GM19035 (cell line): ENCODE measurements around the gene MBNL2.

Experiments used
- ATAC-seq: cut with Tn5 transposase; IDR thresholded peaks from one replicate; pipeline ENCODE4 v1.9.1; 2021; ENCODE audit not compliant: unreplicated experiment

MBNL2 gene

DNA sequence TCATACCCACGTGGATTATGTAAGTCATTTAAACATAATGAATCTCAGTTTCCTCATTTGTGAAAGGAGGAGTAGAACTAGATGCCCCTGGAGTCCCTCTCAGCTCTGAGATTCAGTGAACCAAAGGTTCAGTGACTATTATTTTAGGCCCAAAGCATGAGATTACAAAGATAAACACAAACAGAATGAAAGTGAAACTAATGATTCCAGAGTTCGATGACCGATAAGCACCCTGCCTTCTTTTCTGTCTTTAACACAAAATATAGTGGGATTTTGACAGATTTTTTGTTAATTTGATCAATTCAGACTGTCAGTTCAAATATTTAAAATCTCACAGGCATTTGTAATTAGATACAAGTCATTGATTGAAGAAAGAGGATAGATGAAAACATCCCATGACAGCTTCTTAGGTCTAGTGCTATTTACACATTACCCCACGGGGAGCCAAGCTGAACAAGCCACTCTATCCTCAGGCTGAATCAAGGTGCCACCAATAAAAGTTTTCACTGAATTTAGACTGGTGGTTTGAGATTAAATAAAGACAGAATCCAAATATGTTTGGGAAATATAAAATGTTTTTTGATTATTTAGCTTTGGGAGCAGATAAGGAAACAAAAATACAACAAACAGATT, 147.2 kb downstream of the MBNL2 start:
- ATAC-seq: peak; percentile 81

- ATAC-seq: no peak
Measured at GRCh38 chr13:97371486-97372109, 149.5 kb downstream of the MBNL2 start.

GRCh38 chr13:97372936-97373335, 150.8 kb downstream of the MBNL2 start:
- no peak for ATAC-seq

GRCh38 chr13:97373787-97374186, 151.7 kb downstream of the MBNL2 start:
- ATAC-seq: no peak

DNA sequence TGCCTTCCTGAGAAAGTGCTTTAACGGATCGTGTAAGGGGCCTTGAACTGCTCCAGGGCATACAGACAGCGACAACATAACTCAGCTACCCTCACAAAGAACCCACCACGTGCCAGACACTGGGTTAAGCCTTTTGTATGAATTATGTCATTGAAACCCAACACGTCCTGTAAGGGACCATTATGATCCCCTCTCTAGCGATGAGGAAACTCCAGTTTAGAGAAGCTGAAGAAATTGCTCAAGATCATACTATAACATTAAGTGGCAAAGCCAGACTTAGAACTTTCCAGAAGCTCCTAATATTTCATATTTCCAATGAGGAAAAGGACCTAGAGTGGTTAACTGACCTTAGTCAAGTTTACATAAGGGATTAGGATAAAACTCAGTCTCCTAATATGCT, 154.8 kb downstream of the MBNL2 start:
- no peak for ATAC-seq

DNA sequence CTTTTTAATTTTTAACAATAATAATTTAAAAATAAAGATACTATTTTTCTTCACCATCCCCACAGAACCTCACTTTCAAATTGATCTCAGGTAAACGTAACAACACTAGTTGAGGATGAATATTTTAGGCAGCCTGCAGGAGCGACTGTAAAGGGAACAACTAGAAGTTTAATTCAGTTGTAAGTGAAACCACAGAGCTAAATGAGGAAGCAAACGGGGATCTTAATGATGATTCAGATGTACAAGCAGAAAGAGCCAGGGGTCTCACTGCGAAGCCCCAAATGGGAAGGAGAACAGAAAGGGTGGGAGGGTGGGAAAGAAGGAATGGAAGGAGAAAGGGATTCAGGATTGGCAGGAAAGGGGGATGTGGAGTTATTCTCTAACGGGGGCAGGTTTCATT, 157.3 kb downstream of the MBNL2 start:
- ATAC-seq: no peak

GRCh38 chr13:97380696-97381095, 158.6 kb downstream of the MBNL2 start:
- no peak for ATAC-seq

- no peak for ATAC-seq
Measured at GRCh38 chr13:97381189-97381588, 159.1 kb downstream of the MBNL2 start.

DNA sequence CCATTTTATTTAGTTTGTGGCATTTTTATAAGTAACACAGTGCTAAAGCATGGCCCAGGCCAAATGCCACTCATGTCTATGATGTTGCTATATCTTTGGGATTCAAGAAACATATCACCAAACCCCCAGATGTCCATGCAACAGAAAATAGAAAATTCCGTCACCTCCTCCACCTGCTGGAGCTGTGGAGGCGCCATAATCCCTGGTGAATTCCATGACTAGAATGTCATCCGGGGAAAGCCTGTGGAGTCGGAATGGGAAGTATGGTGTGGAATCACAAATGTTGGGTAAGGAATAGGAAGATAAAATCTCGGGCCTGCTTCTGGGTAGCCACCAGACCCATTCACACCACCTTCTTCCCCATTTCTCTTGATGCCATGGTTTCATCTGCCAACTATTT, 160.1 kb downstream of the MBNL2 start:
- ATAC-seq: no peak

DNA sequence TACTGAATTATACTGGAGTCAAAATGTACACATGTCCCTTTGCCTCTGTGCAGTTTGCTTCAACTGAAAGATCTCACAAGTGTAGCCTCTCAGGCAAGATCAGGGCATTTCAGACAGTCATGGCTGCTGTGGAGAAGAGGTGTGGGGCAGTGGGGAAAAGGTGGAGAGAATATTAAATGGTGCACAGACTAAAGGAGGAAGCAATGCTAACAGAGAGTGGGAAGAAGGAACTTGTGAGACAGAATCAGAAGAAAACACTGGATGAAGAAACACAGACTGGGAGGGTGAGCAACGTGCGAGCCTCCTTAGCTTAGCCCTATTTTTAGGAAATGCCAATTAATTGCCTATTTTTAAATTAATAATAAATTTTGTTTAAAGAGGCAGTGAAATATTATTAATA, 162.2 kb downstream of the MBNL2 start:
- no peak for ATAC-seq

- ATAC-seq: no peak
Measured at GRCh38 chr13:97385146-97385545, 163.0 kb downstream of the MBNL2 start.

DNA sequence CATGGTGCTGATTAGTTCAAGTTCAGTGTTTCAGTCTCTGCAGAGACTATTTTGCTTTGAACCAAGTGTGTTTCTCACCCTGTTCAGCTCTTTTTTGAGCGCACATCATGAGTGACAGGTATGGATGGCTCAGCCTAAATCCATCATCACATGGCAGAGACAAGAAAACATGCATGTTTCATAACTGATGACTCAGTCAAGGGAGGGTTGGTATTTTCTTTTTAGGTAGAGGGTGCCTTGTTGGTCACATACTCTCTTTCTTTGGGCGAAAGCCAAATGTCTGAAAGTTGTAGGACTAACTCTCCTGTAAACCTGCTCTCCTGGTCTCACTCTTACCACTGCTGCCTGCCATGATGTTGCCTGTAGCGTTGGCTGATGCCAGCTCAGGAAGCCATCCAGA, 163.7 kb downstream of the MBNL2 start:
- ATAC-seq: no peak

- no peak for ATAC-seq
Measured at GRCh38 chr13:97386801-97387484, 164.8 kb downstream of the MBNL2 start.

DNA sequence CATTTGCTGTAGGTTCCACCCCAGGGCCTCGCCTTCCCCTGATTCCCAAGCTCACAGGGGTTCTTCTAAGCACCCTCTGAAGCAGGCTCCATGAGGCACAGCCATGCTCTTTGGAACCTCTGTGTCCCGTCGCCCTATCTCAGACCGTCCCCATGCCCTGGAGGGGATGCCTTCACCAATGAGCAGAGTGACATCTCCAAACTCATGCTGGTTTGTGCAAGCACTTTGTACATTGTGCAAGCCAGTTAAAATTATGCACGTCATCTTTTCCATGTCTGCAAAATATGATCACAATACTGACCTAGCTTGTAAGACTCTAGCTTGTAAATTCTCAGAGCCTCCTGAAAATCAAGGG, 165.3 kb downstream of the MBNL2 start:
- no peak for ATAC-seq

- no peak for ATAC-seq
Measured at GRCh38 chr13:97387890-97388289, 165.8 kb downstream of the MBNL2 start.

DNA sequence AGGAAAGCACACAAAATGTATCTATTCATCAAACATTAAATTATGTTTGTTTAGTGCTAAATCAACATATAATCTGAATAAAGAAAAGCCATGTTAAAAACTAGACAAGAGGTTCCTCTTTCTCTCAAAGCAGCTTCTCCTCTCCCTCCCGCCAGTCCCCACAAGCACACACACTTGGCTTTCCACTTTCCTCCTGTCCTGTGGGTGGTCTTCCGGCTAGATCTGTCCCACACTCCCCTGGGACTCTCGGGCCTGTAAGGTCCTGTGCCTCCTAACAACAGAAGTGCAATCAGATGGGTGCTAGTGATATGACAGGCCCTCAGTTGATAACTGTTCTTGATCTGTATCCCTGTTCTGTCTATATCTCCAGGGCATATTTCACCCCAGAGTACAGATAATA, 166.2 kb downstream of the MBNL2 start:
- ATAC-seq: no peak

- ATAC-seq: no peak
Measured at GRCh38 chr13:97390941-97391600, 168.9 kb downstream of the MBNL2 start.

GRCh38 chr13:97392020-97392419, 169.9 kb downstream of the MBNL2 start:
- no peak for ATAC-seq

DNA sequence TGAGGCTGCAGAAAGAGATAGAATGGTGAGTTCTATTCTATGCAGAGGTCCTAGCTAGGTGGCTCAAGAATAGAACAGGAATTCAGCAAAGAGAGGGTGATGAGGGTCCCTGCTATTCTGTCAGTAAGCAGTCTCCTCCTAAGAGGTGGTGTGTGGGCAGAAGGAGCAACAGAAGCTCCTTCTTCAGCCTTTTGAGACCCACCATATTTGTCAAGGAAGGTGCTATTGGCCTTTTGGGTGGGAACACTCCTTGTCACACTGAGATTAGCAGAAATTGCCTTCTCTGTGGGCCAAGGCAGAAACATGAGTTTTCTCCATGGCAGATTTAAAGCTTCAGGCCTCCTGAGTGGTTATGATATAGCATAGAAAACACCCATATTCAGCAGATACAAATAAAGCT, 172.4 kb downstream of the MBNL2 start:
- no peak for ATAC-seq

- no peak for ATAC-seq
Measured at GRCh38 chr13:97395447-97396136, 173.5 kb downstream of the MBNL2 start.

- no peak for ATAC-seq
Measured at GRCh38 chr13:97397267-97397666, 175.1 kb downstream of the MBNL2 start.
